GM21526 (cell line): ENCODE measurements around the gene BEND5.

Source experiments
- ATAC-seq: cut with Tn5 transposase; IDR thresholded peaks from one replicate; pipeline ENCODE4 v1.9.1; 2021; ENCODE audit warnings: moderate library complexity; ENCODE audit not compliant: unreplicated experiment, low FRiP score

Gene BEND5, protein sequence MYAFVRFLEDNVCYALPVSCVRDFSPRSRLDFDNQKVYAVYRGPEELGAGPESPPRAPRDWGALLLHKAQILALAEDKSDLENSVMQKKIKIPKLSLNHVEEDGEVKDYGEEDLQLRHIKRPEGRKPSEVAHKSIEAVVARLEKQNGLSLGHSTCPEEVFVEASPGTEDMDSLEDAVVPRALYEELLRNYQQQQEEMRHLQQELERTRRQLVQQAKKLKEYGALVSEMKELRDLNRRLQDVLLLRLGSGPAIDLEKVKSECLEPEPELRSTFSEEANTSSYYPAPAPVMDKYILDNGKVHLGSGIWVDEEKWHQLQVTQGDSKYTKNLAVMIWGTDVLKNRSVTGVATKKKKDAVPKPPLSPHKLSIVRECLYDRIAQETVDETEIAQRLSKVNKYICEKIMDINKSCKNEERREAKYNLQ

GRCh38 chr1:48776393-48777218, at the start of gene BEND5:
Gene BEND5, minus strand, starts transcription at chr1:48776891. Its CDS starts 60 bp downstream, at chr1:48776831.
- ATAC-seq = no peak

DNA sequence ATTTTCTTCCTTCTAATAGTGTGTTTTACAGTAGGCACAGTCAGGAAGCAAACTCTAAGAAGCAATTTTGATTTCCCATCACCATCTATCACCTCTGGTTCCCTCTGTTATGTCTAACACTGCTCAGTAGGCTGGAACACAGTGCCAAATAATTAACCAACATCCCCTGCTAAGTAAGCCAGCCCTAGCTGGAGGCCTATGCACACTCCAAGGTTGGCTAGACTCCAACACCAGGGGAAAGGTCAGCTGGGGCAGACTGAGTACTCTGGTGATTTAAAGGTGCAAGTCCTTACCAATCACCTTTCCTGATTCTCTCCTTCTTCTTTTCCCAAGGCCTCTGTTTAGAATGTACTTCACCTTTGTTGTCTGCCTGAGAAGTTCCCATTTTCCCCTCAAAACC, 46.5 kb upstream of the BEND5 start:
- no peak for ATAC-seq

- ATAC-seq = no peak
Measured at GRCh38 chr1:48820491-48820890, 43.8 kb upstream of the BEND5 start.

DNA sequence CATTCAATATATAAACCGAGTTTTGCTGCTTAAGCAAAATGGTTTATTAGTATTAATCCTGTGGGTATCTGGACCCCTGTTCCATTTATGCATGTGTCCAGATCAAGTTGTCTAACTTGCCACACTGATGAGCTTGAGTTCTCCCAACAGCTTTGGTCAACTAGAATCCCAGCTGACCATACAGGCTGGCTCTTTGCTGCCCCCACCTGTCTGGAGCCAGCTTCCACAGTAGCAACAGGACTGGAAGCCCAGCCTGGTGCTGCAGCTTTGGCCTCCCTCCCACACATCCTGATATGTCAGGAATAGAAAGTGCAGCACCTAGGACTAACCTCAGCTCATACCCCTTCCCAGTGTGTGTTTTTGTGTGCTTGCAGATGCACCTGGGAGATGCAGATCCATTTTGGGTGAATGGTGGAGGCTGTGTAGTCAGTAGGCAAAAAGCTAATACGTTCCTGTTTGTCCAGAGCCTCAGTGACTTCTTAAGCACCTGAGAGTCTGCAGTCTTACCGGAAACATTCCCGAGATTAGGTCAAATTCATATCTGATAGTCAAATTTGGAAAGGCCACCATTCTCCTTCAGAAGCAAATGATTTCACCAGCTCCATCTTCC, 40.9 kb upstream of the BEND5 start:
- ATAC-seq = peak; percentile 74

DNA sequence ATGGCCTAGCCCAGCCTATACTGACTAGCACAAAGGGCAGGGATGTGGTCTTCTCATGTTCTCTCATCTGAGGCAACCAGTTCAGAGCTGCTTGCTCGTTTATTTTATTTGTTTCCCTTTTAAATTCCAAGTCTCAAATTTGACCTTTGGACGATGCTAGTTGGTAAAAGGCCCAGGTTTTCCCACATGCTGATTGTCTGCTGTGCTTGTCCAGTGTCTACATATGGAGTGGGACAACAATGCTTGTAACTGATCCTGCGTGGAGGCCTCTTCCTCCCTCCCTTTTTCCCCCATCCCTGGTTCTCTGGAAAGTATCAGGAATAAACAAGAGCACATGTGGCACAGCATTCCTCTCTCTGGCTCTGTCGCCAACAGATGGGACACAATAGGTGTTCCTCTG, 34.0 kb upstream of the BEND5 start:
- ATAC-seq = no peak

DNA sequence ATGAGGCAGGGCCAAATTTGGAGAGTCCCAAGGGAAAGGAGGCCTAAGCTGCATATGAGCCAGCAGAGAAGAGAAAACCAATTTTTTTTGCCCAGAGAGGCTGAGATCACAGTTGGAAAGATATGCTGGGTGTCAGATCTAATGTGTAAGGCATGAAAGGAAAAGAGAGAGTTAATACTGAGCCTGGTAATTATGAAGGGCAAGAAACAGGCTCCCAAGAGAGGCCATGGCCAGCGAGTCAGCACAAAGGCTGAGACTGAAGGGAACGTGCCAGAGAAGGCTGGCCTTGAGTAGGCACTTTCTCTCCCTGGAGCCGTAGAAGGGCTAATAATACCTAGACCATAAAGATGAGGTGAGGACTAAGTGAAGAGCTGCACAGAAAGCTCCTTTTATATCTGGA, 31.8 kb upstream of the BEND5 start:
- ATAC-seq = no peak

- no peak for ATAC-seq
Measured at GRCh38 chr1:48807554-48808260, 31.0 kb upstream of the BEND5 start.

GRCh38 chr1:48803474-48803873, 26.8 kb upstream of the BEND5 start:
- ATAC-seq = no peak

GRCh38 chr1:48794816-48795215, 18.1 kb upstream of the BEND5 start:
- no peak for ATAC-seq

DNA sequence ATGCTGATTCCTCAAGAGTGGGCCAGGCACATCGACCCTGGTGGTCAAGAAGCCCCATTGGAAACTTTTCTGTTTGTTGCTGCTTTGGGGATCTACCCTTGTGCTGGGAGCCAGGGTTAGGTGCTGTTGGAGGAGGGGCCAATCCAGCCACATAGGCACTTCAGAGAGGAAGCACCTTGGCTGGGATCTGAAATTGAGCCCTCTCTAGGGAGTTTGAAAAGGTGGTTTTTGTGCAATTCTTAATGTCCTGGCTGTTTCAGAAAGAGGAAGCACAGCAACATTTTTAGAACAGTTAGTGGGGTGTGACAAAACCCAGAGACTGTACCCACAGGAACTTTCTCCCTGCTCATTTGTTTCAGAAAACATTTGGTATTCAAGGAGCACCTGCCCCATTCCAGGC, 17.2 kb upstream of the BEND5 start:
- peak; percentile 65 for ATAC-seq

- no peak for ATAC-seq
Measured at GRCh38 chr1:48792961-48793360, 16.3 kb upstream of the BEND5 start.

DNA sequence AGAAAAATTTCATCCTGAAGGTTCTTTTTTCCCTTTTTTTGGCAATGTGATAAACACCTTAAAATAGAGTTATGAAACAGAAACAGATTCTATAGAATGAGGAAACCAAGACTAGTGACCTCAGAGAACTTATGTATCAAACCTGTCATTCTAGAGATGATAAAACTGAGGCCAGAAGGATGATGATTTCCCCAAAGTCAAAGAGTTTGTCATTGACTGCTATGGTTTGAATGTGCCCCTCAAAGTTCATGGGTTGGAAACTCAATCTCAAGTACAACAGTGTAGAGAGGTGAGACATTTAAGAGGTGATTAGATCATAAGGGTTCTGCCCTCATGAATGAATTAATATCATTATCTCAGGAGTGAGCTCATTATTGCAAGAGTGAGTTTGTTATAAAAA, 13.7 kb upstream of the BEND5 start:
- ATAC-seq = peak; percentile 68

- ATAC-seq = peak; percentile 37
Measured at GRCh38 chr1:48789903-48790302, 13.2 kb upstream of the BEND5 start.

DNA sequence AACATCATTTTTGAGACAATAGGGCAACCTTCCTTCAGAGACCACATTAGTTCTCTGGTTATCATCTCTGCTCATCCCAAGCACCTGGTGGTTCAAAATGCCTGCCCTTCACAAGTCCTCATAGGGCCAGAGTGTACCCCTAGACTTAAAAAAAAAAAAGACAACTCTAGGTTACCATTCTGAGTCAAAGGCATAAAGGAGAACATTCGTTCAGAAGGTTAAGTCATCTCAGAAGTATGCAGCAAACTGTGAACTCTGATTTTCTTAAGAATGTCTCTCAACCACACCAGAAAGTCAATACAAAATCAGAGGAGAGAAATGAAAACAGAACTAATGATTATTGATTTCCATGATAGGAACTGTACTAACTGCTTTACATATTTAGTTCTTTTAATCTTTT, 9.2 kb upstream of the BEND5 start:
- ATAC-seq = no peak

DNA sequence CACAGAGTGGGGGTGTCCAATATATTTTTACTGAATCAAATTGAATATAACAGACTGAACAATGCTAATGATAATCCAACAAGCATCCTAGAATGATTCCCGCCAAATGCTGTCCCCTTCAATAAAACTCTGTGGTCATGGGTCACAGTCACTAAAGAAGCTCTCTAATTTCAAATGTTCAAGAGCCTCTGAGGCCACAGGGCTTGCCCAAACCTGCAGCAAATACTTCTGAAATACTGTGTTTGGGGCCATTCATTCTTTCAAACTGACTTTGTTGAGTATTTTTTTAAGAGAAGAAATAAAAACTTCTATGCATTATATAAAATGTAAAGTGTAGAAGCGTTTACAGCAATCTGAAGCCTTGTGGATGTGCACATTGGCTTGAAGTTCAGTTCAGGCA, 7.6 kb upstream of the BEND5 start:
- no peak for ATAC-seq

- no peak for ATAC-seq
Measured at GRCh38 chr1:48777219-48777895, 666 bp upstream of the BEND5 start.

DNA sequence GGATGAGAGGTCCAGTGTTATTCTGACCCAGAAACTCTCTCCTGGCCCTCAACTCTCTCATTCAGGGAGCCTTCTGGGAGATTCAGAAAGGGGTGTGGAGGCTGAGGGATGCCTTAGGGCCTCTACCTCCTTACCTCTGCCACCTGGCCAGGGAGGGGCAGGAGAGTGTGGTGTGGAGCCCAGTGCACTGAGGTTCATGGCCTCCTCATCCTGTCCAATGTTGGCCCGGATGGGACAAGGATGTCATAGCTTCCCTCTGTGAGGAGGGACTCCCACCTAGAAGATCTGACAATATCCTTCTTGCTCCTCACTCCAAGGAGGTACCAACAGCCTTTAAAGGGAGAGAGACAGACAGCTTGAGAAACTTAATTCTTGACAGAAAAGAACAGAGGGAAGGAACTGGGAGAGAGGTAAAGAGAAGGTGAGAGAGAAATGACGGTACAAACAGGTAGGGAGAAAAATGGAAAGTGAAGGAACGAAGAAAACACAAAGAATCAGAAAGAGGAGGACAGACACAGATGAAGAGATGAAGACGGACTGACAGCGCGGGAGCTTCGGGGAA, 779 bp downstream of the BEND5 start:
- no peak for ATAC-seq

DNA sequence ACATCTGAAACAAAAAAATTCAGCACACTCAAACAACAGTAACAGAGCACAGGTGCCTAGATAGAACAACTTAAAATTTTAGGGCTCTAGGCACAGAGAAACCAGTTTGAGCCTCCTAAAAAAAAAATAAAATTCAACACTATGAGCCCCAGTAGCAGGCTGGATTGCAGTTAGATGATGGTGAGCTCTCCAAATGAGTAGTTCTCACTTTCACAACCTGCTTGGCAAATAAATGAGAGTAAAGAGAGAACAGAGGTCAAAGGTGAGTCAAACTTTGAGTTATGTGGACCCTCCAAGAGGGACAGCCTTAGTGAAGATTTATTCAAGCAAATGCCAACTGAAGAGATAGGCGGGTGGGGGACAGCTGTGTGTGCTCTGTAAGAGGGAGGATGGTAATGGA, 3.6 kb downstream of the BEND5 start:
- ATAC-seq = peak; percentile 61

- no peak for ATAC-seq
Measured at GRCh38 chr1:48772211-48772610, 4.5 kb downstream of the BEND5 start.

DNA sequence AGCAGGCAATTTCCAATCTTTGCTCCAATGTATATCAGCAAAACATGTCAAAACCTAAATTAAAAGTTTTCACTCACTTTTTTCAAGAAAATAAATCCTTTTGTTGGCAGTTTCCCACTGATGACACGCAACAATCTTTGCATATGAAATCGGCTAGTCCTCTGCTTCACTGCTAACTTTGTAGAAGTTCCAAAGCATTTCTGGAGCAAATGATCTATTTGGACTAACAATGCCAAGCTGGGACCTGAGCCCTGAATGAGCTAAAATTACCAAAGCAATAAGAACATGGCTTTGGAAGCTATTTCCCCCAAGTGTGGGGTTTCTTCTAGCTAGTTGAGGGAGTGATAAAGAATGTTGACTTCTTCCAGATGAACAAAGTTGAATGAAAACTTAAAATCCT, 5.1 kb downstream of the BEND5 start:
- no peak for ATAC-seq
